GM21576 (cell line): ENCODE measurements around the gene SETD4.
"Not testable (repeated sequence)": the region's sequence is repeated elsewhere in the genome, so short reads cannot be mapped to it uniquely, and the experiment has no call there.

Experiments
- ATAC-seq: cut with Tn5 transposase; IDR thresholded peaks from one replicate; pipeline ENCODE4 v1.9.1; 2021; ENCODE audit warnings: mild to moderate bottlenecking, moderate library complexity; ENCODE audit not compliant: unreplicated experiment

The SETD4 gene

GRCh38 chr21:36060159-36060921 is at the start of gene SETD4:
TSS of gene SETD4 (minus strand) at chr21:36060526. CDS start at chr21:36058888, 1,638 bp downstream.
- ATAC-seq, result peak; percentile 81

GRCh38 chr21:36109868-36110267 is 49.5 kb upstream of the SETD4 start:
- ATAC-seq, result no peak

- no peak for ATAC-seq
Observed at GRCh38 chr21:36105327-36105842, 45.1 kb upstream of the SETD4 start.

GRCh38 chr21:36104317-36105300 is 44.3 kb upstream of the SETD4 start:
- ATAC-seq, result no peak

- ATAC-seq, result no peak
Observed at GRCh38 chr21:36103434-36103833, 43.1 kb upstream of the SETD4 start.

GRCh38 chr21:36100971-36101641 is 40.8 kb upstream of the SETD4 start:
- no peak for ATAC-seq

GRCh38 chr21:36099695-36100211 is 39.4 kb upstream of the SETD4 start:
- not testable (repeated sequence) for ATAC-seq

- no peak for ATAC-seq
Observed at GRCh38 chr21:36099000-36099399, 38.7 kb upstream of the SETD4 start.

GRCh38 chr21:36098182-36098532 is 37.8 kb upstream of the SETD4 start:
- ATAC-seq, result no peak

GRCh38 chr21:36097427-36098181 is 37.3 kb upstream of the SETD4 start:
- no peak for ATAC-seq

- no peak for ATAC-seq
Observed at GRCh38 chr21:36096398-36097290, 36.3 kb upstream of the SETD4 start.

GRCh38 chr21:36093512-36093911 is 33.2 kb upstream of the SETD4 start:
- ATAC-seq, result no peak

- ATAC-seq, result no peak
Observed at GRCh38 chr21:36092681-36093080, 32.4 kb upstream of the SETD4 start.

GRCh38 chr21:36089946-36090345 is 29.6 kb upstream of the SETD4 start:
- ATAC-seq, result no peak

- no peak for ATAC-seq
Observed at GRCh38 chr21:36087362-36088138, 27.2 kb upstream of the SETD4 start.

- ATAC-seq, result no peak
Observed at GRCh38 chr21:36082237-36082664, 21.9 kb upstream of the SETD4 start.

GRCh38 chr21:36080386-36080785 is 20.1 kb upstream of the SETD4 start:
- ATAC-seq, result no peak

GRCh38 chr21:36079671-36080070 is 19.3 kb upstream of the SETD4 start:
- ATAC-seq, result no peak
